ENCODE data around the gene PSMF1. TPM values are rescaled to one million over a fixed set of nuclear protein-coding genes. Genes with fewer than 3 reads are reported as not detected.

PSMF1 gene
- total and polyA plus RNA-seq, 9 of the 15 experiments (the other 6 are each of a cell fraction or from before 2014, with no cell fraction given), result 8.5 to 192 (median 33.2) TPM

- TF ChIP-seq PRDM10 (IDR thresholded peaks at IDR 0.05; ENCODE audit: partially characterized antibody) (peak; percentile 43), NR1H2 (CRISPR knock-in tag; IDR thresholded peaks at IDR 0.05) (no peak), ZNF384 (IDR thresholded peaks at IDR 0.05; ENCODE audit: low read depth, low read length) (peak; percentile 86), CREM (IDR thresholded peaks at IDR 0.05; ENCODE audit: low read depth) (0 out of 2 replicates have a peak, but pooled peaks have one; percentile 17), PHB (CRISPR knock-in tag; IDR thresholded peaks at IDR 0.05) (no peak), ZNF165 (CRISPR knock-in tag; IDR thresholded peaks at IDR 0.05; ENCODE audit: borderline replicate concordance) (no peak), ARID3A (IDR thresholded peaks at IDR 0.05; ENCODE audit: borderline replicate concordance, low read depth, low read length) (no peak), RAD21 (CRISPR knock-in tag; conservative IDR thresholded peaks at IDR 0.05 in 1 of 2, IDR thresholded peaks at IDR 0.05 in 1 of 2) (peak in 1 of 2 experiments; percentile 47; a peak in 3 of 4 replicates), ZBTB7A (IDR thresholded peaks at IDR 0.05; ENCODE audit: borderline replicate concordance, control insufficient read depth, low read depth, low read length) (peak; percentile 90; the same call in 1 of the 2 replicates), ZNF444 (CRISPR knock-in tag; IDR thresholded peaks at IDR 0.05) (peak; percentile 95), GABPB1 (CRISPR knock-in tag; IDR thresholded peaks at IDR 0.05) (0 out of 2 replicates have a peak, but pooled peaks have one; percentile 18), PRPF4 (IDR thresholded peaks at IDR 0.05; ENCODE audit: insufficient read depth, low read depth, low read length, poor library complexity, severe bottlenecking) (no peak), AFF1 (IDR thresholded peaks at IDR 0.05; ENCODE audit: low read depth in 1 of 2, partially characterized antibody in 2 of 2) (peak in 1 of 2 experiments; percentile 62), ELF1 (tag; IDR thresholded peaks at IDR 0.05) (no peak), ZNF263 (CRISPR knock-in tag; IDR thresholded peaks at IDR 0.05; ENCODE audit: borderline replicate concordance) (peak; percentile 76; the same call in 1 of the 2 replicates)
- TF ChIP-seq, protein P1, sequence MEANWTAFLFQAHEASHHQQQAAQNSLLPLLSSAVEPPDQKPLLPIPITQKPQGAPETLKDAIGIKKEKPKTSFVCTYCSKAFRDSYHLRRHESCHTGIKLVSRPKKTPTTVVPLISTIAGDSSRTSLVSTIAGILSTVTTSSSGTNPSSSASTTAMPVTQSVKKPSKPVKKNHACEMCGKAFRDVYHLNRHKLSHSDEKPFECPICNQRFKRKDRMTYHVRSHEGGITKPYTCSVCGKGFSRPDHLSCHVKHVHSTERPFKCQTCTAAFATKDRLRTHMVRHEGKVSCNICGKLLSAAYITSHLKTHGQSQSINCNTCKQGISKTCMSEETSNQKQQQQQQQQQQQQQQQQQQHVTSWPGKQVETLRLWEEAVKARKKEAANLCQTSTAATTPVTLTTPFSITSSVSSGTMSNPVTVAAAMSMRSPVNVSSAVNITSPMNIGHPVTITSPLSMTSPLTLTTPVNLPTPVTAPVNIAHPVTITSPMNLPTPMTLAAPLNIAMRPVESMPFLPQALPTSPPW (CRISPR knock-in tag; IDR thresholded peaks at IDR 0.05), result peak; percentile 59
Measured at GRCh38 chr20:1185790-1186334, 67.5 kb downstream of the PSMF1 start (continued).
